Gastrocnemius medialis (tissue), 4 donors: ENCODE results near the gene CEP55. TPM values are rescaled to one million over a fixed set of nuclear protein-coding genes. Genes with fewer than 3 reads are reported as not detected.

Source experiments
- ATAC-seq, 2 donors: fragments of 150-250 bp; one replicate each; pipeline ENCODE4 v1.9.1; 2016
- DNase-seq, 2 donors: peaks; one replicate each; pipeline ENCODE4 v3.0.0-alpha.2; 2019
- H3K27ac ChIP-seq, 4 donors: fragments of 200-600 bp; sonication (generic); 1 replicate in 1 of 4; 2 replicates in 3 of 4; pipeline ENCODE4 v1.5.1; 2016 to 2018; ENCODE audit warnings: mild to moderate bottlenecking in 2 of 4, moderate library complexity in 1 of 4
- H3K27me3 ChIP-seq, 3 donors: fragments of 200-600 bp; sonication (generic) in 2 of 3; 1 replicate in 1 of 3; 2 replicates in 2 of 3; pipeline versions ENCODE4 v1.5.1 to v1.6.0; 2016 to 2019; ENCODE audit warnings: mild to moderate bottlenecking in 1 of 3, moderate library complexity in 1 of 3
- H3K36me3 ChIP-seq, 2 donors: fragments of 200-600 bp; sonication (generic) in 1 of 2; one replicate each; pipeline ENCODE4 v1.5.1; 2017 to 2018
- H3K4me1 ChIP-seq, 2 donors: fragments of 200-600 bp; sonication (generic) in 1 of 2; one replicate each; pipeline ENCODE4 v1.5.1; 2016 to 2017; ENCODE audit warnings: mild to moderate bottlenecking in 2 of 2
- H3K4me3 ChIP-seq, 4 donors: fragments of 200-600 bp; sonication (generic) in 3 of 4; 1 replicate in 1 of 4; 2 replicates in 3 of 4; pipeline ENCODE4 v1.5.1; 2016 to 2019; ENCODE audit warnings: mild to moderate bottlenecking in 2 of 4
- H3K9me3 ChIP-seq, 3 donors: fragments of 200-600 bp; sonication (generic) in 2 of 3; 1 replicate in 1 of 3; 2 replicates in 2 of 3; pipeline ENCODE4 v1.5.1; 2016 to 2019
- POLR2A ChIP-seq, 2 donors: fragments of 450-650 bp; IDR thresholded peaks; one replicate each; pipeline ENCODE4 v1.6.1; 2017; ENCODE audit warnings: antibody characterized with exemption in 2 of 2, mild to moderate bottlenecking in 2 of 2, moderate library complexity in 2 of 2
- in situ Hi-C, 4 donors: fragments of 200-750 bp; cut with MboI; loops; one replicate each; pipeline versions ENCODE4 v1.15.0 to v1.8.0; 2017; ENCODE audit warnings: low sequenced_read_pairs in 4 of 4
- intact Hi-C: fragments of 100-400 bp; cut with DNase I; formaldehyde crosslinking; loops from one replicate; pipeline ENCODE4 v1.15.1; 2023; ENCODE audit warnings: low total_unique reads
- total RNA-seq, 4 donors: library from RNA; depleted of rRNA; stranded (reverse); fragments of >200 nt; gene quantifications; one replicate each; pipeline versions ENCODE4 v1.1.0 to v1.2.3, GENCODE V29; 2016
- TF ChIP-seq, protein P1 (sequence below), 5 experiments: fragments of 450-650 bp in 3 of 5; fragments of 200-600 bp in 2 of 5; sonication (generic) in 2 of 5; IDR thresholded peaks in 4 of 5; conservative IDR thresholded peaks in 1 of 5; 1 replicate in 4 of 5; 2 replicates in 1 of 5; pipeline ENCODE4 v1.5.1; 2016 to 2019; ENCODE audit warnings: antibody characterized with exemption in 5 of 5, mild to moderate bottlenecking in 3 of 5, moderate library complexity in 3 of 5

Gene CEP55
- total RNA-seq, 4 donors from 2014 or later, result 0.32 to 0.62 (median 0.37) TPM

DNA sequence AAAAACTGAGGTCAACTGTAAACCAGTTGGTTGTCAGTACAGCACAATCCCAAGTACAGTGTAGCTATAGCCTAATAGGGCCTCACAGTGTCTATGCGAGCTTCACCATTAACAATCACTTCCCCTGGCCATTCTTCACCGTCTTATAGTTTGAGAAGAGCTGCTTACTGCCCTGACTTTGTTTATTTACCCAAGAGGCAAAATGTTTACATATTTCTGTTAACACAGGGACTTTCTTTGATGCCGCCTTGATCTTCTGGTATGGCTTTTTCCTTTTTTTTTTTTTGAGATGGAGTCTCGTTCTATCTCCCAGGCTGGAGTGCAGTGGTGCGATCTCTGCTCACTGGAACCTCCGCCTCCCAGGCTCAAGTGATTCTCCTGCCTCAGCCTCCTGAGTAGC lies 17.5 kb upstream of the CEP55 start:
- H3K4me1 ChIP-seq, result peaks cover 0 to 9% of the 10 kb centered on the region in 2 donors
- peaks cover 0 to 14% (median 0%) of the 10 kb centered on the region in 3 donors for H3K27me3 ChIP-seq
- ATAC-seq (no peak), DNase-seq (no peak)
- no peaks in the 10 kb centered on the region for H3K36me3 ChIP-seq
- TF ChIP-seq, protein P1, sequence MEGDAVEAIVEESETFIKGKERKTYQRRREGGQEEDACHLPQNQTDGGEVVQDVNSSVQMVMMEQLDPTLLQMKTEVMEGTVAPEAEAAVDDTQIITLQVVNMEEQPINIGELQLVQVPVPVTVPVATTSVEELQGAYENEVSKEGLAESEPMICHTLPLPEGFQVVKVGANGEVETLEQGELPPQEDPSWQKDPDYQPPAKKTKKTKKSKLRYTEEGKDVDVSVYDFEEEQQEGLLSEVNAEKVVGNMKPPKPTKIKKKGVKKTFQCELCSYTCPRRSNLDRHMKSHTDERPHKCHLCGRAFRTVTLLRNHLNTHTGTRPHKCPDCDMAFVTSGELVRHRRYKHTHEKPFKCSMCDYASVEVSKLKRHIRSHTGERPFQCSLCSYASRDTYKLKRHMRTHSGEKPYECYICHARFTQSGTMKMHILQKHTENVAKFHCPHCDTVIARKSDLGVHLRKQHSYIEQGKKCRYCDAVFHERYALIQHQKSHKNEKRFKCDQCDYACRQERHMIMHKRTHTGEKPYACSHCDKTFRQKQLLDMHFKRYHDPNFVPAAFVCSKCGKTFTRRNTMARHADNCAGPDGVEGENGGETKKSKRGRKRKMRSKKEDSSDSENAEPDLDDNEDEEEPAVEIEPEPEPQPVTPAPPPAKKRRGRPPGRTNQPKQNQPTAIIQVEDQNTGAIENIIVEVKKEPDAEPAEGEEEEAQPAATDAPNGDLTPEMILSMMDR (IDR thresholded peaks at IDR 0.05 in 4 of 5, conservative IDR thresholded peaks at IDR 0.05 in 1 of 5), result no peak
- TF ChIP-seq POLR2A (IDR thresholded peaks at IDR 0.05), result no peak
- intact Hi-C loops (no loop called here), in situ Hi-C loops (no loop called here)
- no peak overlapping the region for H3K4me3 ChIP-seq
- H3K9me3 ChIP-seq, result no peaks in the 10 kb centered on the region
- no peak overlapping the region for H3K27ac ChIP-seq

GRCh38 chr10:93481637-93482144 lies 14.7 kb upstream of the CEP55 start:
- TF ChIP-seq POLR2A (IDR thresholded peaks at IDR 0.05), result no peak
- TF ChIP-seq, protein P1 (IDR thresholded peaks at IDR 0.05 in 4 of 5, conservative IDR thresholded peaks at IDR 0.05 in 1 of 5), result no peak
- ATAC-seq, result no peak
- in situ Hi-C loops (loop anchor here (5.0 kb wide), 2 partner anchors 99 to 104 kb away; no protein-coding TSS in a partner anchor), intact Hi-C loops (loop anchor here (1.0 to 5.0 kb wide), 2 partner anchors 44 to 105 kb away; no protein-coding TSS in a partner anchor)
- Histone ChIP-seq H3K4me3 (peak overlapping the region; percentile 63 to 92 (median 65)), H3K27me3 (peaks cover 0 to 14% (median 0%) of the 10 kb centered on the region in 3 donors), H3K4me1 (peaks cover 0 to 9% of the 10 kb centered on the region in 2 donors), H3K9me3 (no peaks in the 10 kb centered on the region), H3K36me3 (no peaks in the 10 kb centered on the region), H3K27ac (peak overlapping the region; percentile 64 to 80 (median 72))
- DNase-seq, result no peak

DNA sequence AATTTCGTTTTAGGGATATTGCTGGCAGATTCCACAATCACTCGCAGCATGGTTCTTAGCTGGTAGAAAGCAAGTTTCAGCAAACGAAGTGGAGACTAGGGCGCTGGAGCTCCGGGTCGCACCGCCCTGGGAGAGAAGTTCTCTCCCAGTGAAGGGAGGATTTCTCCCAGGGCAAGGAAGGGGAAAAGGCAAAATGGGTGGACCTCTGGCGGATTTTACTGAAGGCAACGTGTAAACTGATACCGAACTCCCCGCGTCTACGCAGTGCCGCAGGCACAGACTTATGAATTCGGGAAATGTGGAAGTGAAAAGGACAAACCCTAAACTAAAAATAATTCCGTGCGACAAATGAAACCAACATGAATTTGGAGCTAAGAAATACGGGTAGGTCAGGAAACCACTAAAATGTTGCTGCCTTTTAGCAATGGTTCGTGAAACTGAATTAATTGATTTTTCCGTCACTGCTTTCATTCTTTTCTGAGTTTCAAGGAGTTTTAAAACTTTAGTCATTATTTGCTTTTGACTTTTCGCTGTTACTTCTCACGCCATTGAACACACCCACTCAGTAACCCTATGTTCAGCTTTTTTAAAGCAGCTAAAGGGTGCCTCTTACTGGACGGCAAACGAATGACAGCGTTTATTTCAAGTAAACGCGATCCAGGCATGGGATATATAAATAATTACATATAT lies 14.1 kb upstream of the CEP55 start, which contains the start of gene MYOF:
MYOF (minus strand) TSS at position 190 of the 690 bp plus-strand sequence; CDS start at position 50, 140 bp downstream.
- Histone ChIP-seq H3K4me1 (peaks cover 0 to 9% of the 10 kb centered on the region in 2 donors), H3K9me3 (no peaks in the 10 kb centered on the region), H3K27me3 (peaks cover 0 to 14% (median 0%) of the 10 kb centered on the region in 3 donors), H3K4me3 (peak within 1 kb of the TSS; percentile 63 to 92 (median 65)), H3K36me3 (no peaks in the 10 kb centered on the region), H3K27ac (peak within 1 kb of the TSS; percentile 64 to 80 (median 72))
- TF ChIP-seq, protein P1 (IDR thresholded peaks at IDR 0.05 in 4 of 5, conservative IDR thresholded peaks at IDR 0.05 in 1 of 5), result peak in 4 of 5 experiments; percentile 27 to 64 (median 53)
- TF ChIP-seq POLR2A (IDR thresholded peaks at IDR 0.05), result peak; percentile 28 to 60
- DNase-seq (peak in 1 of 2 donors; percentile 28), ATAC-seq (peak; percentile 90)
- in situ Hi-C loops, result loop anchor here (5.0 kb wide), 2 partner anchors 100 to 105 kb away; no protein-coding TSS in a partner anchor
- intact Hi-C loops, result loop anchor here (1.0 to 5.0 kb wide), 2 partner anchors 45 to 106 kb away; no protein-coding TSS in a partner anchor

DNA sequence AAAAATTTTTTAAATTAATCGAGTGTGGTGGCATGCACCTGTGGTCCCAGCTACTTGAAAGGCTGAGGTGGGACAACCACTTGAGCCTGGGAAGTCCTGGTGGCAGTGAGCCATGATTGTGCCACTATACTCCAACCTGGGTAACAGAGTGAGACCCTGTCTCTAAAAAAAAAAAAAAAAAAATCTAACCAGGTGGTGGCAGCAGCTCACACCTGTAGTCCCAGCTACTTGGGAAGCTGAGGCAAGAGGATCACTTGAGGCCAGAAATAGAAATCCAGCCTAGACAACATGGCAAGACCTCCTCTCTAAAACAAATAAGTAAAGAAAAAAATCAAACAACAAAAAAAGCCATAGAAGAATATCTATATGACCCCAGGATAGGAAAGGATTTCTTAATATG lies 10.7 kb upstream of the CEP55 start:
- Histone ChIP-seq H3K4me1 (peaks cover 0 to 9% of the 10 kb centered on the region in 2 donors), H3K4me3 (no peak overlapping the region), H3K9me3 (no peaks in the 10 kb centered on the region), H3K27ac (no peak overlapping the region), H3K36me3 (no peaks in the 10 kb centered on the region), H3K27me3 (peaks cover 0 to 14% (median 6%) of the 10 kb centered on the region in 3 donors)
- no peak for TF ChIP-seq POLR2A (IDR thresholded peaks at IDR 0.05)
- TF ChIP-seq, protein P1 (IDR thresholded peaks at IDR 0.05 in 4 of 5, conservative IDR thresholded peaks at IDR 0.05 in 1 of 5), result no peak
- no peak for DNase-seq
- no peak for ATAC-seq
- intact Hi-C loops, result no loop called here
- in situ Hi-C loops, result no loop called here
